HG03025 (cell line): Measurements from ENCODE around the gene LHFPL4.
"Not testable (repeated sequence)": the region's sequence is repeated elsewhere in the genome, so short reads cannot be mapped to it uniquely, and the experiment has no call there.

ENCODE experiments used
- ATAC-seq: cut with Tn5 transposase; IDR thresholded peaks from one replicate; pipeline ENCODE4 v1.9.1; 2021; ENCODE audit warnings: mild to moderate bottlenecking, moderate library complexity; ENCODE audit not compliant: unreplicated experiment, low FRiP score

LHFPL4 gene

DNA sequence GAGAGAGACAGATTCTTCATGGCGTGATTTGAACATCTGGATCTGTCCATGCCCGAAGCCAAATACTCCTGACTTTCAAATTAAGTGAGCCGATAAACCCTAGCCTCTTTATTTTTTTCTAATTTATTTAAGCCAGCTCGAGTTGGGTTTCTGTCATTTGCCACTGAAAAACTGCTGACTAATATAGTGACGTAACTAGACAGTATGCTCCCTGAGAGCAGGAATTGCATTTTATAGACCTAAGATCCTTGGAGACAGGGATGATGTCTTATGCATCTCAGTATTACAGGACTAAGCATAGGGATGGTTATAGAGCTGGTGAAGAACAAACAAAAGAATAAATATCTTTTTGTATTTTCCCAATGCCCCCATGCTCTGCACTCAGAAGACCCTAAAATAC is 4.6 kb downstream of the LHFPL4 start:
- no peak for ATAC-seq

DNA sequence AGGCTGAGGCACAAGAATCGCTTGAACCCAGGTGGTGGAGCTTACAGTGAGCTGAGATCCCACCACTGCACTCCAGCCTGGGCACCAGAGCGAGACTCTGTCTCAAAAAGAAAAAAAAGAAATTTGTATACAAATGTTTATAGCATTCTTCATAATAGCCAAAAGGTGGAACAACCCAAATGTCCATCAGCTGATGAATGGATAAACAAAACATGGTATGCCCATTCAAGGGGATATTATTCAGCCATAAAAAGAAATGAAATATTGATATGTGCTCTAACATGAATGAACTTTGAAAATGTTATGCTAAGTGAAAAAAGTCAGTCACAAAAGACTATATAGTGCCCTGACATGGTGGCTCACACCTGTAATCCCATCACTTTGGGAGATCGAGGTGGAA is 11.4 kb downstream of the LHFPL4 start:
- no peak for ATAC-seq

DNA sequence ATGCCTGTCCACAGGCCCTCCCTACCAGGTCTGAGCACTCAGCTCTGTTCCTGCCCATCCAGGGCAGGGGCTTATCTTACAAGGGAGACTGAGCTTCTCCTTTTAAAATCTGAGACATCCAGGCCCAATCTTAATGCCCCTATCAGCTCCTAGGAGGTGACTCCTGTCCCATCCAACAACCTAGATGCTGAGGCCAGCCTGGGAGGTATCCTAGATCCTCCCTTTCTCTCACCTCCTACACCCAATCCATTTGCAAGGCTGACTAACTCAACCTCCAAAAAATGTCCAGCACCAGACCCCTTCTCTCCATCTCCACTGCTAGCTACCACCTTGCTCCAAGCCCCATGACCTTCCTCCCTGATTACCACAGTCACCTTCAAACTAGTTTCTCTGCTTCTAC is 17.4 kb downstream of the LHFPL4 start:
- no peak for ATAC-seq

DNA sequence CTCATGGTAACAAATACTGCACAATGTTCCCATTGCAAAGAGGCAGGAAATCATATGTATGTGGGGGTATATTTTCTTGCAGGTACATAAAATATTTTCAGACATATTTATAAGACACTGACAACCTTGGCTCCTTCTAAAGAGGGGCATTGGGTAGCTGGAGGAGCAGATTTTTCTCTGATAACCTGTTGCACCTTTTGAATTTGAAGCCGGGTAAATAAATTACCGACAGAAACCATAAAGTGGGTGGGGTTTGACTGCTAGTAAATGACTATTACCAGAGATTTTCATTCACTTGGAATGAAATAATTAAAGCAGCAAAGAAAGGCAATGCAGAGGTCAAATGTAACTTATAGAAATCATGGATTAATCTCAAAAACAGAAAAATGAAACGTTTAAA is 19.2 kb downstream of the LHFPL4 start:
- no peak for ATAC-seq

DNA sequence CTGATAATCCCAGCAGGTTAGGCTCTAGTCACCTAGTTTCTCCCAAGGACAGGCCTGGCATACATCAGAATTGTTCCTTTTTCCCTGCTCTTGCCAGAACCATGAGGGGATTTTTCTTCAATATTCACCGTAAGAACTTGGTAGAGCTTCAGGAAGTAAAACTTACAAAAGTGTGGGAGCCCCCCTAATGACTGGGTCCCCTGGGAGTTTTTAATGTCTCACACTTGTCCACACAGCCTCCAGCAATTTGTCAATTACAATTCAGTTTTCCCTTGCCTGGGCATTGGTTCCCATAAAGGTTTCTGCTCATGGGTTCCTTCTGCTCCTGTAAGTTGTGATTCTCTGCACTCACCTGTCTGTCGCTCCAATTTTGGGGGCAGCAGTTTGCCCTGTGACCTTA is 28.5 kb downstream of the LHFPL4 start:
- no peak for ATAC-seq

DNA sequence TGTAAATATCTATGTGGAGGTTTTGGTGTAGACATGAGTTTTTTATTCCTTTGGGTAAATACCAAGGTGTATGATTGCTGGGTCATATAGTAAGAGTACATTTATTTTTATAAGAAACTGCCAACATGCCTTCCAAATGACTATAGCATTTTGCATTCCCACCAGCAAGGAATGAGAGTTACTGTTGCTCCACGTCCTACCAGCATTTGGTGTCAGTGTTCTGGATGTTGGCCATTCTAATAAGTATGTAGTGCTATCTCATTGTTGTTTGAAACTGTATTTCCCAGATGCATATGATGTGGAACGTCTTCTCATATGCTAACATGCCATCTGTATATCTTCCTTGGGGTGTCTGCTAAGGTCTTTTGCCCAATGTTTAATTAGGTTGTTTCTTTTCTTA is 38.7 kb downstream of the LHFPL4 start:
- ATAC-seq: no peak

DNA sequence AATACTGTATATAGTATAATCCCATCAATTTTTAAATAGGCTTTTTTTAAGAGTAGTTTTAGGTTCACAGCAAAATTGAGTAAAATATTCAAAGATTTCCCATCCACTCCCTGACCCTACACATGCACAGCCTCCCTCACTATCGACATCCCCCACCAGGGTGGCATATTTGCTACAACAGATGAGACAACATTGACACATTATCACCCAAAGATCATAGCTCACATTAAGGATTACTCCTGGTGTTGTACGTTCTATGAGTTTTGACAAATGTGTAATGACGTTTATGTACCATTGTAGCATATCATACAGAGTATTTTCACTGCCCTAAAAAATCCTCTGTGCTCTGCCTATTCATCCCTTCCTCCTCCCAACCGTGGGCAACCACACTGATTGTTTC is 39.3 kb downstream of the LHFPL4 start:
- ATAC-seq: no peak

DNA sequence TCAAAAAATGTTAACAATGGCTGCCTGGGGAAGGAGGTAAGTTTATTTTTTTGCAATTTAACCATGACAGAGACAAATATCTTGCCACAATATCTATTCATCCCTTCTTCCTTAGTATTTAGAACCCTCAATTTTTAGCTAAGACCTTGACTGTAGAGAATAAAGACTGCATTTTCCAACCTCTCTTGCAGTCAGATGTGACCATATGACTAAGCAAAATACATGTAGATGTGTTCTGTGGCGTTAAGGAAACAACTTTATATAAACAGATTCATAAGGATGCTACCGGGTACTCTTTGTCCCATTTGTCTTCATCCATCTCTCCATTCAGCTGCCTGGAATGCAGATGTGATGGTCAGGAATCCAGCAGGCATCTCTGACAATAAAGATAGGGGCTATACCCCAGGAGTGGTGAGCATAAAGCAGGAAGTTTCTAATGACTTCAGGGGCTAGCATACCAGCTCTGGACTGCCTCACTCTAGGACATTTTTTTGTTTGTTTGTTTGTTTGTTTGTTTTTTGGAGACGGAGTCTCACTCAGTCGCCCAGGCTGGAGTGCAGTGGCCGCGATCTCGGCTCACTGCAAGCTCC is 41.1 kb downstream of the LHFPL4 start:
- no peak for ATAC-seq

DNA sequence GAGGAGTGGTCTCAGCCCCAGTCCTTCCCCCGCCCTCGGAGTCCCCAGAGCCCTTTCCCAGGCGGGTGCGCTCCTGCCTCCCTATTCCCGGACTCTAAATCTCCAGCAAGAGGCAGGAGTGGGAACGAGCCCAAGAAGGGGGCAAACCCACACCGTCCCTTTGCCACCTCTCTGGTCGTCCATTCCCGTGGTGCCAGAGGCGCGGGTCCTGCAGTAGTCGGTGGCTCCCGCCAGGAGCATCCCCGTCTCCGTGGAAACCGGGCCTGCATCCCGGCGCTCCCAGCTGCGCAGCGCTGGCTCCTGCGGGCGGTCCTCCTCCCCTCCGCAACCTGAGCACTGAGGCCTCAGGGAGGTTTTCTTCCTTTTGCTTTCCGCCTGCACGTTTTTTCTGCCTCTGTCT is 44.8 kb downstream of the LHFPL4 start:
- no peak for ATAC-seq

DNA sequence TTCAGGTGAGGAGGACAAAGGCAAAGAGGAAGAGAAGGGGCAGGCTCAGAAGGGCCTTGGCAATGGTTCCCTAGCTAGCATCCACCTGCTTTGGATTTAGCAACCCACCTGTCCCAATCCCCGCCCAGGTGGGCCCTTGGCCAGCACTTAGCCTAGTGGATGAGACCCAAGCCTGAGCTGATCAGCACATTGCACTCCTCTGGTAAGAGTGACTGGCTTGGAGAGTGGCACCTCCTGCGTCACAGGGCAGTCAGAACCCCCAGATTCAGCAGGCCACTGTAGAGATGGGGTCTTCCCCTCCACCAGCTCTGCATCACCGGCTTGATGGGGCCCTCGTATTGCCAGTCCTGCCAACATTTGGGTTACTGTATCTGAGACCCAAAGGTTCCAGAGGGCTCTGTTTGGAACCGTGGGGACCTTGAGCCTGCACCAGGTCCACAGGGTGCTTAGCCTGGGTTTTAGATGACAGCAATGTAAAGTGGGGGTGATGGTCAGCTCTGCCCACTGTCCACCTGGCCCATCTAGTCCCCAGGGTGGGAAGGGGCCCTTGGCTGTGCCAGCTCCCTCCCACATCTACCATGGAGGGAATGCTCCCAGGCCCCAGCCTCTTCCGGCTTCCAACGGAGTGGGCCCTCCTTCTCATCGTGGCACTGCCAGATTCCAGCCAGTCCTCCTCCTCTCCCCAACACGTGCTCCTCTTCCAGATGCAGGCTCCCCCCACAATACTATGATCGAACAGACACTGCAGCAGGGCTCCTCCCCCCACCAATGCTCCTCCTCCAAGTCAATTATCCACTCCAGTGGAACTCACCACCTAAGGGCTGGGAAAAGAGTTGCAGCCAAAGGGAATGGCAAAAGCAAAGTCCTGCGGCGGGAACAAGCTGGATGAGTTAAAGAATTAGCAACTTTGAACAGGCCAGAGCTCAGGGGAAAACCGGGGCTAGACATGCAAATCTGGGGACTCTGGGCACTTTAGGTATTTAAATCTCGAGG is 45.7 kb downstream of the LHFPL4 start:
- ATAC-seq: no peak

DNA sequence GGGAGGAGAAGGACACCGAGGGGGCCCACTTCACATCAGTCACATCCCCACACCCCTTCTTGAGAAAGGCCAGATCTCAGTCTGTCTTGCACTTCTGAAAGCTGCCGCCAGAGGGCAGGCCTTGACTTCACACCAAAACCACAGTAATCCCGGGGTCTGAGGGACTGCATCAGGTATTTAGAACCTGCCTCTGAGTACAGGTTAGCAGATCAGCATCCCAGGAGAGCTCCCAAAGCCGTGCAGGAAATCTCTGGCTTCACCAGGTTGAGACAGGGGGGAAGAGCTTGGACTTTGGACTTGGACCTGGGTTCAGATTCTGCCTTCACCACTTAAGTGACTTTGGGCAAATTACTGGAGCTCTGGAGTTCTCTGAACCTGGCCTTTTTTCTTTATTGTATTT is 50.3 kb downstream of the LHFPL4 start:
- ATAC-seq: no peak

DNA sequence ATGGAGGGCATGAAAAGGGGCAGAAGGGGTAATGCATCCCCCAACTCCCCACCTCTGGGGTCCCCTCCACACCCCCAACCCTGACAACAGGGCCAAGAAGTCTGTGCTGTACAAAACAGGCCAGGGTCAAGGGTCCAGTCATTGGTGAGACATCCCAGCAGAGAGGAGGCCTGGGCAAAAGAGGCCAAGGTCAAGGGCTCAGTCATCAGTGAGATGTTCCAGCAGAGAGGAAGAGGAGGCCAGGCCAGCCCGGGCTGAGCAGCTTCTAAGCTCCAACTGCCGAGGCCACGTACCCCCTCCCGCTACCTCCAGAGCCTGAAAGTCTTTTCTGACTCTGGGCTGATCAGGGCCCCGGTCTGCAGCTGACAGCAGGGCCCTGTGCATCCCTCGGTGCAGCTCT is 52.4 kb downstream of the LHFPL4 start:
- no peak for ATAC-seq

DNA sequence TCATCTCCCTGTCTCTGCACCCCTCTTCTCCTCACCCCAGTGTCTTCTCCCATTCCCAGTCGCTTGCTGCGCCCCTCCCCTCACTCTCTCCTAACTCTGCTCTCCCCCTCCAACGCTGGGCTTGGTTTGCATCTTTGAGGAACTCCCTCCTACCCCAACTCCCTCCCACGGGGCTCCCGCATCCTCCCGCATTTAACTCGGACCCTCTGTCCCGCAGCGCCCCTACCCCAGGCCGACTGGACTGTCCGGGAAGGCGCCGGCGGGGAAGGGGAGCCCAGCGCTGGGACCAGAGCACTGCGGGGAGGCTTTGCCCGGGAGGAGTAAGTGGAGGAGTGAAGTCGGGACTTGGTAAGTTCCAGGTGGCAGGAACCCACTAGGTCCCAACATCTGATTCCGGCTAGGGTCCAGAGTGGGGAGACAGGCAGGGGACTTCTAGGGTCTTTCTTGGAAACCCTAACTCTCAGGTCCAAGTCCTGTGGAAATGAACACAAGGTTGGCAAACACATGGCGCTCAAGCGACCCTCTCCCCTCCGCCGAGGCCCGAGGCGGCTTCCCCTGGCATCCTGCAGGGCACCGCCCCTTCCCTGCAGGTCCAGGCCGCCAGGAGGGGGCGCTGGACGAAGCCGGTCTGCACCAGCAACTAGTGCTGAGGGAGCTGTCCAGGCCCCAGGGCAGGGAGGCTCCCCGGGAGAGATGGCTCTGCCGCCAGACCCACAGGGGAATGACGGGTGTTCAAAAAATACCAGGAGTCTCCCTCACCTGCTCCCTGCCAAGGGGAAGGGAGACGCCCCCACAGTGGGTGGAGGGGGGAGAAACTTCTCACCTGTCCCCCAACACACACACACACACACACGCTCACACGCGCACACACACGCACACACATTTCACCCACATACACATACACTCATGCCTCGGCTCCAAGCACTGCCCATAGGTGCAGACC is 53.2 kb downstream of the LHFPL4 start:
- ATAC-seq: no peak

DNA sequence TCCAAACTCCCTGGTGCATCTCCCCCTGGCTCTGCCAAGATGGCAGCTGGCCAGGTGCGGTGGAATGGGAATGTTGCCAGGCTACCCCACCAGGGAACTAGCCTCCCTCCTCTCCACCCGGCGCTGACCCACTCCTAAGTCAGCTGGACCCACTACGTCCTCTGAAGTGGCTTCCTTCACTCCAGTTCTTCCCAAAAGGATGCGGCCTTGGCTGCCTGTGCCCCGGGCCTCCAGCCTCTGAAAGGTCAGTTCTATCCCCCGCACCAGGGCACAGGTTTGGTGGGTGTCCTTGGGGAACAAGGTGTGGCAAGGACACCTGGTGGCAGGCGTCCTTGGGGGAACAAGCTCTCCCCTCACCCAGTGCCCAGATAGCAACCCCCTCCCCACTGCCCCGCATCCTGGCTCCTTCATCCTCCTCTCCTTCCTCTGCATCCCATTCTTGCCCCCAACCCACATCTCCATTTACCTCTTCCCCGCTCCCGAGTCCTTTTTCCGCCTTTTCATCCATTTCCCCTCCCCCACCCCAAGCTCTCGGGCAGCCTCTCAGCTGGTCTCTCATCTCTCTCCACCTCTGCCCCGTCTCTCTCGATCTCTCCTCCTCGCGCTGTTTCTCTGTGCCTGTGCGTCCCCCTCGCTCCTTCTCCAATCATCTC is 54.0 kb downstream of the LHFPL4 start:
- ATAC-seq: no peak

DNA sequence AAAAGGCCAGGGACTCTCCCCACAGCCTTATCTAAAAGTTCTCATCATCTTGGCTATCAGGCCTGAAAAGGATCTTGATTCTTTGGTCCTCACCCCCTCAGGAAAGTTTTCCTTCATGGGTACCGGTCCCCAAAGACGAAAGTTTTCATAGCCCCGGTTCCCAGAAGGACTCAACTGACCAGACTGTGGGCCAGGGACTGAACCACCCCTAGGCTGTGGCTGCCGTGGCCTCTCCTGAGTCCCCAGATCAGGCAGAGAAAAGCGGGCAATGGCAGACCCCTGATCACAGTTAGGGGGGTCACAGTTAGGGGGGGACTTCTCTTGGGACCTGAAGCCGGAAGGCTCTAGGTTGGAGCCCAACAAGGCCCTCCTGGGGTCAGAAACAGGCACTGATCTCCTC is 54.8 kb downstream of the LHFPL4 start:
- ATAC-seq: no peak

DNA sequence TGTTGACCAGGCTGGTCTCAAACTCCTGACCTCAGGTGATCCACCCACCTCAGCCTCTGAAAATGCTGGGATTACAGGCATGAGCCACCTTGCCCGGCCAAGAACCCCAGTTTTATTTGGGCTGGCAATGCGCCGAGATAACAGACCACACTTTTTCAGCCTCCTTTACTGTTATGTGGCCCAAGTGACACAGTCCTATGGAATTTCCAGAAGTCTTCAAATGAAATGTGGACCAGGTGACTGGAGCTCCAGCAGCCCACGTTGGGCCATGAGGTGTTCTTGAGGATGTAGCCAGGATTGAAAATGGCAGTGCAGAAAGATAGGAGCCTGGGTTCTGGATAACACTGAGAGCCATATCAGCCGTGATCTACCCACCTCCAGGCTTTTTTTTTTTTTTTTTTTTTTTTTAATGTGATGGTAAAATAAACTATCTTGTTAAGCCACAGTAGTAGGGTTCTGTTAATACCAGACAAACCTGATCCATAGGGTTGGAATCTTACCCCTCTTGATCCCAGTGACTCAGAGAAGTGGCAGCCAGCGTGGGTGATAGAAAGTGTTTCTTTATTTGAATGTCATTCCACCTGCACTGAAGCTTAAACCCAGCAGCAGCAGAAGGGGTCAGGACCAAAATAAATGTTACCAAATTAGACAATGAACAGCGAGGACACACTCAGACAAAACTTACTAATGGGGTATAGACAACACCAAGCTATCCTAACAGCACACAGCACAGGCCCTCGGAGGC is 55.6 kb downstream of the LHFPL4 start:
- no peak for ATAC-seq

DNA sequence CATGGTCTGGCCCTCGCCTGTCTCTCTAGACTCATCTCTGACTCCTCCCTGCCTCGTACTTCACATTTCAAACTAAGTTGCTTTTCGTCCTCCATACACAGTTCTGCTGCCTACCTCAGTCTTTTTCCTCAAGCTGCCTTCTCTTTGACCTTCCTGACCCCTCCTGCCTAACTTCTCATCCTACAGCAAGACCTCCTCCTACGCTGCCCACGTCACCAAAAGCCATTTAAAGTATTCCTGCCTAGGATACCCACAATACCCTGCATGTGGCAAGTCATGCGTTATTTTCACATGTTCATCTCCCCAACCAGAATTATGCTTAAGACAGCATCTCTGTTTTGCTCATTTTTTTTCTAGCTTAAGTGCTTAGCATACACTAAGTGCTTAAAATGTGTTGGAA is 56.7 kb downstream of the LHFPL4 start:
- no peak for ATAC-seq

DNA sequence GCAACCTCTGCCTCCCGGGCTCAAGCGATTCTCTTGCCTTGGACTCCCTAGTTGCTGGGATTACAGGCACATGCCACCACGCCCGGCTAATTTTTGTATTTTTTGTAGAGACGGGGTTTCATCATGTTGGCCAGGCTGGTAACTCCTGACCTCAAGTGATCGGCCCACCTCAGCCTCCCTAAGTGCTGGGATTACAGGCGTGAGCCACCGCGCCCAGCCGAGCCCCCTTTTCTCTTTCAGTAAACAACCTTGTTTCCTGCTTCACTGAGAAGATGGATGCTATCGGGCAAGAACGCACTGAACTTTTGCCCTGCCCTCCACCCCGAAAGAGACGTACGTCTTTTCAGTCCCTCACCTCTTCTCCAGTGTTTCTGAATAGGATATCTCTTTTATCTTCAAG is 59.6 kb downstream of the LHFPL4 start:
- ATAC-seq: not testable (repeated sequence)

DNA sequence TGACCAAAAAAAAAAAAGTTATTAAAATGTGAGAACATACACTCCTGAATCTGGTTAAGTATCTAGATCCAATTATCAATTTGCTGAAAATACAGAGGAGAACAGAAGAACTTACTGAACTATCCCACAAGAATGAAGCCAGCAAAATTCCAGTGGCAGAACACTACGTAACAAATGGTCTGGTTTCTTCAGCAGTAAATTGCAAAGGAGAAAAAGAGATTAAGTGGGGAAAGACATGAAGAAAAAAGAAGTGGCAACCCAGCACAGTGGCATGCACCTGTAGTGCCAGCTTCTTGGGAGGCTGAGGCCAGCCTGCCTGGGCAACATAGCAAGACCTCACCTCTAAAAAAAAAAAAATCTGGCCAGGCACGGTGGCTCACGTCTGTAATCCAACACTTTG is 62.1 kb downstream of the LHFPL4 start:
- ATAC-seq: no peak

DNA sequence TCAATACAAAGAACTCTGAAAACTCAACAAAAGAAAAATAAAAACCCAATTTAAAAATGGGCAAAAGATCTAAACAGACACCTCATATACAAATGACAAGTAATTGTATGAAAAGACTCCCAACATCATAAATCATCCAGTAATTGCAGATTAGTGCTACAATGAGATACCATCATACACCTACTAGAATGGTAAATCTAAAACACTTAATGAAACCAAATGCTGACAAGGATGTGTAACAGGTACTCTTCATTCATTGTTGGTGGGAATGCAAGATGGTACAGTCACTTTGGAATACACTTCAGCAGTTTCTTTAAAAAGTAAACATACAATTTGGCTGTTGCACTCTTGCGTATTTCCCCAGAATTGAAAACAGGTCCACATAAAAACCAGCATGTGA is 68.4 kb downstream of the LHFPL4 start:
- no peak for ATAC-seq
